Superior temporal gyrus (tissue), 1 donor: Measurements from ENCODE around the gene CARHSP1.
"Not testable (repeated sequence)": the region's sequence is repeated elsewhere in the genome, so short reads cannot be mapped to it uniquely, and the experiment has no call there.

Experiments
- DNase-seq: peaks from one replicate; pipeline ENCODE4 v3.0.0-alpha.2; 2016; ENCODE audit errors: extremely low spot score

The CARHSP1 gene

DNA sequence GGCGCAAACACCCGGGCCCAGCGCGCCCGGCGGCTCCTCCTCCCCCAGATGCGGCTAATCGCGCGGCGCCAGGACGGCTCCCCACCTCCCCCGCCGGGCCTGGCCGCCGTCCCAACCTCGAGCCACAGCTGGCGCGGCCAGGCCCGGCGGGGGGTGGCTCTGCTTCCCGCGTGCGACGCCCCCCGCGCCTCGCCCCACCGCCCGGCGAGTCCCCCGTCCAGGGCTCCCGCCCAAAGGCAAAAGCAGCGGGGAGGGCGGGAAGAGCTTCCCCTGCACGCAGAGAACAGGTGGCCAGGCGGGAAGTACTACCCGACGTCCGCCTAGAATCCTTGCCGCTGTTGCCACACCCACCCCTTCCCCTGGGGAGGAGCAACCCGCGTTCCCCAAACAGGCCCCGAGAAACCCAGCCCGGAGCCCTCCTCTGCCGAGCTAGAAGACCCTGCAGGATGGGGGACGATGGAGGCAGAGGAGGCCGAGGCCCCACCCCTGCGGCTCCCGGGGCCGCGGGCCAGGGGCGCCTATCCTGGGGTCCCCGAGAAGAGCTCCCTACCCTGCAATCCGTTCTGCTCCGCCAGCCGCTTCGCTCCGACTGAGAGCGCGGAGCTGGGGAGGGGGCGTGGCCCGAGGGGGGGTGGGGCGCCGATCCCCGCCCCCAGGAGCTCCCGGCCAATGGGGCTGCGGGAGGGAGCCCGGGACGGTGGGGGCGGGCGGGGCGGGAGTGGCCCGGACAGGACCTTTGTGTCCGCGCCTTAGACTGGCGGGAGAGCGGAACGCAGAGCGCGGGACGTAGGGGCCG, at the start of gene CARHSP1:
CARHSP1 (minus strand) TSS at position 591 of the 796 bp plus-strand sequence. CDS start 9,678 bp downstream, outside the sequence.
- DNase-seq, result peak; percentile 82

DNA sequence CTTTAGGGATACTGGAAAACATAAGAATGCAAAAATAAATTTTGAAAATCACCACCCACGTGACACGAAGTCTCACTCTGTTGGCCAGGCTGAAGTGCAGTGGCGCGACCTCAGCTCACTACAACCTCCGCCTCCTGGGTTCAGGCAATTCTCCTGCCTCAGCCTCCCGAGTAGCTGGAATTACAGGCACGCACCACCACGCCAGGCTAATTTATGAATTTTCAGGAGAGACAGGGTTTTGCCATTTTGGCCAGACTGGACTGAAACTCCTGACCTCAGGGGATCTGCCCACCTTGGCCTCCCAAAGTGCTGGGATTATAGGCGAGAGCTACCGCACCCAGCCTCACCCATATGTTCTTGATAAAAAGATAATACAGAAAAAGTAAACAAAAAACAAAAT, 48.5 kb upstream of the CARHSP1 start:
- not testable (repeated sequence) for DNase-seq

DNA sequence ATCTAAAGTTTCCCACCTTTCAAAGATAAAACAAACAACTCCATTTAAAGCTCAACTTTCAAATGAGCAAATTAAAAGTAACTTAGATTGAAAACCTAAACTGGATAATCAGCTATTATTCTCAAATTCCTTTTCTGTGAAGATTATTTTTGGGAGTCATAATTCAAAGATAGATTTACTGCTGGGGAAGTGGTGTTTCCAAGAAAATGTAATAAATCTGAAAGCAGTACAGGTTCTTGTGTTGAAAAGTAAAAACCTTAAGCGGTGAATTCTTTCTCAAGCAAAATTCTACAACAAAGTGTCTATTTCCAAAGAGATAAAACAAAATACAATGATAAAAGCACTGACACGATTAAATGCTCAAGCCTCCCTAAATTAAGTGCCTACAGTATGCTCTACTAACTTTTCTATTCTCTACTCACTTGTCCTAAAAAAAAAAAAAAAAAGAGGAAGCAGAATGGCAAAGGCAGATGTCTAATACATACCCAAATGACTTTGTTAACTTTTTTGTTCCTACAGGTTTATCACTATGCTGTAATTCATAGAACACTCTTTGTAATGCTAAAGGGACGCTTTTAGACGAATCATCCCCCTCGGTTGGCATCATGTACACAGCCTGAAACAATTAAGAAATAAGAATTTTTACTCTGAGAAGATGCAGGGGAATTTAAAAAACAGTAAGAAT, 47.9 kb upstream of the CARHSP1 start:
- no peak for DNase-seq

DNA sequence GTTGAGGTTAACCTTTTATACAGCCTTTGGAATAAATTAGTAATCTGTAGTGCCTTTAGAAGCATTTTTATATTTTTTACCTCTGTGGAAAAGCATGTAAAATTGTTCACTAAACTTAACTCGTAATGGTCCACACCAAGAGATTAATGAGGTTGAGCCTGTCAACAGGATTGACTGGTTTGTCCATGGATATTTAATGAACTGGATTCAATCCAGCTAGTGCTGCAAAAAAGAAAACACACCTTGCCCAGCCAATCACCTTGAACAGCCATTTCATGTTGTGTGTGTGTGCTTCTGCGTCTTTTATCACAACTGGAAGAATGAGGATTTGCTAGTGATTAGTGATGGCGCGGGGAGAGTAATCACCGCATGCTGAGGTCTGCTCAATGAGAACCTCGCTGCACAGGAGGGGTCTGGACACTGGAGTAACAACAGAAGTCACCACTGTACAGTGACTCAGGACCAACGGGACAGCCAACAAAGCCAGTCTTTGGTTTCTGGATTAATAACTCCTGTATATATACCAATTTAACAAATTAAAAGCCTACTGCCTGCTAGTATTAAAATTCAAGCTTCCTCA, 47.0 kb upstream of the CARHSP1 start:
- no peak for DNase-seq

DNA sequence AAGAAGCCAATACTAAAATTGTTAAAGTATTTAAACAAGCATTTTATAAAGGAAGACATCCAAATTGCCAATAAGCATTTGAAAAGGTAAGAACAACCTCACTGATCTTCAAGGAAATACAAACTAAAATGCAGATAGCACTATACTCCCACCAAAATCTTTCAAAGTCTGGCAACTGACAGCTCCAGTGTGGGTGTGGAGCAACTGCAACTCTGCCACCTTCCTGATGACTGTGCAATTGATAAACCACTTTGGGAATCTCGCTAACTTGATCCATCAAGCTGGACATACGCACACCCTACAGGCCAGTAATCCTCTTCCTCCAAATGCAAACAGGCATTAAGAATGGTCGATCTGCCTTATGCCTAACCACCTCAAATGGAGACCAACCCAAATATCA, 45.3 kb upstream of the CARHSP1 start:
- DNase-seq, result no peak

DNA sequence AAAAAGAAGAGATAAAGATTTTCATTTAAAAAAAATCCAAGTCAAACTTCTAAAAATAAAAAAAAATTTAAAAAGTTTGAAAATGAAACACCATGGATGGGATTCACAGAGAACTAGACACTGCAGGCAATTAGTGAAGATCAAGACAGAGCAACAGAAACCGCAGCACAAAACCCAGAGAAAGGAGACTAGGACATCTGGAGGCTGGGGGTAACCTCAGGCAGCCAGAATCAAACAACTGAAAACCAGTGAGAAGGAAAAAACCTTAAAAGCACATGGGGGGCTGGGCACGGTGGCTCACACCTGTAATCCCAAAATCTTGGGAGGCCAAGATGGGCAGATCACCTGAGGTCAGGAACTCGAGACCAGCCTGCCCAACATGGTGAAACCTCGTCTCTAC, 44.0 kb upstream of the CARHSP1 start:
- no peak for DNase-seq

DNA sequence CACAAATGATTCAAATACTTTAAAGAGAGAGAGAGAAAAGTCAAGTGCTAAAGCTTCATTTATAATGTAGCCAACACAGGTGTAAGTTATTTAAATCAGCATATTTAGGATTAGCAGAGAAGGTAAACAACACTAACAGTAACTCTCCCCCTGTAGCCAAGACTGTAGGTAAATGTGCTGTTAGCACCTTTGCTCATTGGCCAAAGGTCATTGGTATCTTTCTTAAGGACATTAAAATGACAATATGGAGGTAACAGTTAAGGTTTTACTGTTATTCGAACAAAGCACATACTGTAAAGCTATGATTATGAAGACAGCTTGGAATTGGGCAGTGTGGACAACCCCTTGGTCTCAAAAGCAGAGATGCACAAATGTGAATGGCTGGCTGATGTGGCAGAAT, 42.0 kb upstream of the CARHSP1 start:
- DNase-seq, result no peak

DNA sequence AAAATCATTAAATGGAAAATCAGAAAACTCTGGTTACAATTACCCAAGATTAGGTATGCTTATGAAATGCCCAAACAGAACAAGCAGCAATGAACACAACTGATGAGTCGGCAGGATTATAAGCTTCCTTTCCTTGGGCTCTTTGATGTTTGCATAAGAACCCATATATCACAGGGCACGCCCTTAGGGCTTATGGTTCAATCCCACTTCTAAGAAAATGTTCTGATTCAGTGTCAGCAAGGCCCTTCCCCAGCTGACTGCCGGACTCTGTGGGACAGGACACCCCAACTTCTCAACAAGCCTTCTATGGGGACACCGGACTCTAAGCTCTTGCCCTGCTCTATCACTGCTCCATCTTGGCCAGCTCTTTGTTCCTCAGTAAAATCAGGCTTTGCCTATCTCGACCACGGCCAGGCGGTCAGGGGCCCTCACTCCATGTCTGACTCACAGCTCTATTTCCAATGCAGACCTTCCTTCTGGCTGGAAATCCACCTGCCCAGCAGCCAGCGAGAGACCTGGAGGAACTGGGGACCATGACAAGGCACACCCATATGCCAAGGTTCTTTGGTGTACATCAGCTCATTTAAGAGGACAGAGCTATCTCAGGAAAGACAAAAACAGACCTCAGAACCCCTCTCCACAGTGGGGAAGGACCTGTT, 40.1 kb upstream of the CARHSP1 start:
- no peak for DNase-seq

DNA sequence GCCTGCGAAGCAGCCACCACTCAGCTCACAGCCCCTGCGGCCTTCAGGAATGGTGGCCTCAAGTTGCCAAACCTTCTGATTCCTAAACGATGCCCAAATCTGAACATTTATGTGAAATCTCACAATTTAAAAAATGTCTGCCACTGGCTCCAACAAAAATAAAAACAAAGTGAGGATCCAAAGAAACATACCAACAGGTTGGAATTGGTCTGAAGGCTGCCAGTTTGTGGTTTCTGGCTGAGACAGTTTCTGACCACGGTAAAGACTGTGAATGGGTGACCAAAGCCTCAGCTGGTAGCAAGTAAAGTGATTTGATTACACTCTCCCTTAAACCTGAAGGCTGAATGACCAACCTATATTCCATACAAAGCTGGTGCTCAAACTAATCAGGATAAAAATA, 38.3 kb upstream of the CARHSP1 start:
- no peak for DNase-seq

DNA sequence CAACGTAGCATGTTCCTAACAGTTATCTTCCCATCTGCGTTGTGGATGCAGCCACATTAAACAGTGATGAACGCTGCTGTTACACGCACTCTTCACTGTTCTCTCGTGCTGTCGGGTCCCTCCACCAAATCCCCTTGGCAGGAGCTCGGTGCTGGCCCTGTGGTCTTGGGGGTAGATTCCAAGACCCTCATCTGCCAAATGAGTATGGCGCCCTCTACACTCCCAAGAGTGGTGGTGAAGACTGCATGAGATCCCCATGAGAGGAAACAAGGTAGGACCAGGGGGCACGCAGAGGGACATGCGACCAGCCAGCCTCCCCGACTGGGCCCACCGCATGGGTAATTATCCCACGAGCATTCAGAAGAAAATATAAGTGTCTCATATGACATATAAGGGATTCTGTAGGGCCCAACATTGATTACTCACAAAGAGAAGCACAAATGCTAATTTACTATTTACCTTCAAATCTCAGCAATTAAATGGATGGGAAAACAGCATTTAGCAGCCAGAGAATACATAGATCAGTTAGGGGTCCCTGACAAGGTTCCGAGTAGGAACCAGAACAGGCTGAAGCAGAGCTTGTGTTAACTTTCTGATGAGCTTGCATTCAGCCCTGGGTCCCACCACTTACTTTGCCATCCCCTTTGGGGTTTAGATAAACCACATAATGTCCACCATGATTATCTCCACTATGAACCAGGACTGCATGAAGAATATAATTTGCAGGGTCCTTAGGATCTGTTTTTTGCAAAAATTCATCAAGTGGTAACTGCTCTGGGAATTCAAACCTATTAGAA, 37.2 kb upstream of the CARHSP1 start:
- DNase-seq, result no peak

DNA sequence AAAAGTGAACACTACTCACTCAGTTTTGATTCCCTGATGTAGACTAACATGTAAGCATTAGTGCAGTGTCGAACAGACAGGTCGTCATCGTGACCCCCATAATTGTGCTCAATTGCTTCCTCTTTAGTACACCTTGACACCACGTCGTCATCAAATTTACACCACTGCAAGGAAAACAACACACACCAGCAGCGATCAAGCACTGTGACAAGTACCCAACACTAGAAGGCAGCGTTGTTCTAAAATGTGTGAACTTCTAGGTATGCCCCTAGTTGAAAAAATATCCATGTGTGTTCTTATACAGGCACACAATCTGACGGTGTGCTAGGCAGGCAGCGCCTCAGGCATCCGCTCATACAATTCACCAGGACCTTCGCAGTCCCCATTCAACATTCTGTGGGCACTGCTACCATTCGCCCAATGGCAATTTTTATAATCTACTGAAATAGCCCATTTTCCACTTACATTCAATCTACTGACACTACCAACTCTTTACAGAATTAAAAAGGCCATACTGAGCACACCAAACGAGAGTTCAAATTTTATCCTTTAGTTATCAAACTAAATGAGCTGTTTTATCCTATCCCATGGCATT, 36.5 kb upstream of the CARHSP1 start:
- DNase-seq, result no peak

DNA sequence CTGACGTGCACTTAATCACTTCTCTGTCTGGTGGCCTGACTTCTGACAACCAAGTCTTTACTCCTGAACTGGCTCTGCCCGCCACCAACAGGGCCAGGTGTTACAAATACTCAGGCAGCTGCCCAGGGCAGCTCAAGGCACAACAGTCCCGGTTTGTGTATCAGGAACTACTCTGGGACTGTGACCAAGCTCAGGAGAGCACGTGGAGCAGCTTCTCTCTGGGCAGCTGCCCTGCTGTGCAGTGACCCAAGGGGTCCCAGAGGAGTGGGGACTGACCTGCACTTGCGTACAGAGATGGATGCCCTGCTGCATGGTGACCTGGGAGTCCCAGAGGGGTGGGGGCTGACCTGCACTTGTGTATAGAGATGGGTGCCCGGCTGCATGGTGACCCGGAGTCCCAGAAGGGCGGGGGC, 35.2 kb upstream of the CARHSP1 start:
- DNase-seq, result no peak

DNA sequence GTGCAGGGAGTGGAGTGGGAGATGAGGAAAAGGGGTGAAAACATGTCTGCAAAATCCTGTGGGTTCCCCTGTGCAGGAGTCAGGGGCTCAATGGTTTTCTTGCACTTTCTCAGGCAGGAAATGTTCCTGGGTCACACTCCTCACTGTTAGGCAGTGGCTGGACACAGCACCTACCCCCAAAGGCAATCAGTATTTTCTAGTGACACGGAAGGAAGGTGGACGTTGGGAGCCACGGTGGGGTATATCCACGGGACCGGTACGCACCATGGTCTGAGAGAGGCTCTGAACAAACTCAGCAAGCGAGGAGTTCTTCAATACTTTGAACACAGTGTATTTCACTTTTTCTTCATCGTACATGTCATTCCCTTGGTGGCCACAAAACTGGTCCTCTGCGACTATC, 34.2 kb upstream of the CARHSP1 start:
- DNase-seq, result no peak

DNA sequence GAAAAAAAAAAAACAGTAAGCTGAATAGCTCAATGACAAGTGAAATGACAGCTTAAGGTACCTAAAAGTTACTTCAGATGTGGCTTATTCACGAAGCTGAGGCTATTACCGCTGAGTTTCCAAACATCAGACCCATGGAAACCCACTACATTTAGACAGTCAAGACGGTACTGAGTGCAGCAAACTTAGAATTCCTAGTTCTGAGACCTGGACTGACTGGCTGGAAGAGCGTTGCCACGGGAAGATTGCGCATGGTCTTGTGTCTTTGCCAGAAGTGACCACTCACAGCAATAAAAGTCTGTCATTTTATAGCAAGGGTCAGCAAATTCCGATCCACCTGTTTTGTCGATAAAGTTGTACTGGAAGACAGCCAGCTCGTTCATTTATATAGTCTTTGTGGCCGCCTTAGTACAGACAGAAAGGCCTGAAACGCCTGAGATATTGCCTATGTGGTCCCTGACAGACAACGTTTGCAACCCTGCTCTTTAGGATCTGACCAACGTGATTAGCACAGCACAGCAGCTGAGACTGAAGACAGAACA, 32.6 kb upstream of the CARHSP1 start:
- no peak for DNase-seq

DNA sequence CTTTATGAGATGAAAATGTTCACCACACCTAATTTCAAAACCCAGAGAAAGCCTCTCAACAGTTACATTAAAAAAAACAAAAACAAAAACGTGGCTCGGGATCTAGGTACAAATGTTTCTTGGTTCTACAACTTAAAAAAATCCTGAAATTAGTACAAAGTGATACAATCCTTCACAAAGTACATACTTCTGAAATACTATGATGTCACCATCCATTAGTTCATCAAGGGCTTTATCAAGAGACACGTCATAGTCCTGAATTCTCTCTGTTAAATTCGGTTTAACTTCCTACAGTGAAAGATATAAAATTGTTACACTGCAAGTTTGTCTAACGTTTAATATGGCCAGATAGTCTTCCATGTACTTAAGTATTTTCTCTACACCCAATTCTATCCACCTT, 31.5 kb upstream of the CARHSP1 start:
- no peak for DNase-seq

DNA sequence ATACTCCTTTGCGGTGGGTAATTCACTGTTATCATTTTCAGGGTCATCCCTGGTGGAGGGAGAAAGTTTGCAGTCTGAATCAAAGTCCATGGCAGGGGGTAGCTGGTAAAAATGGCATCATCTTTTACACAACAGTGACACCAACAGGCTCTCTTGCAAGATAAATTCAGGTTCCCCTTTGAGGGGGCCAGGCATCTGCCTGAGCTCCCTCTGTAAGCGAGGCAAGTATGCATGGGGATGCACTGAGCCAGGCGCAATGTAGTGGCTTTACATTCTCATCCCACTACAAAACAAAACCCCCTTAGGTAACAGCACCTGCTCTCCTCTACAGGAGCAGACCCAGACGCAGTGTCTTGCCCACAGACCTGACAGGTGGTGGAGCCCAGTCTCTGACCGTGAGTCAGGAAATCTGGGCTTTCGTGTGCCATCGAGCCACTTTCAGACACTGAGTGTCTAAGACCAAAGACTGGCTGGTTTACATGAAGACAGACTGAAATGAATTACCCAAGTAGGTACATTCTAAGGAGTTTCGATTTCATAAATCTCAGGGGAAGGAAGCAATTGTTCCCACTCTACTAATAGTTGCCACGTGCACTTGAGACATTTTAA, 31.0 kb upstream of the CARHSP1 start:
- no peak for DNase-seq

DNA sequence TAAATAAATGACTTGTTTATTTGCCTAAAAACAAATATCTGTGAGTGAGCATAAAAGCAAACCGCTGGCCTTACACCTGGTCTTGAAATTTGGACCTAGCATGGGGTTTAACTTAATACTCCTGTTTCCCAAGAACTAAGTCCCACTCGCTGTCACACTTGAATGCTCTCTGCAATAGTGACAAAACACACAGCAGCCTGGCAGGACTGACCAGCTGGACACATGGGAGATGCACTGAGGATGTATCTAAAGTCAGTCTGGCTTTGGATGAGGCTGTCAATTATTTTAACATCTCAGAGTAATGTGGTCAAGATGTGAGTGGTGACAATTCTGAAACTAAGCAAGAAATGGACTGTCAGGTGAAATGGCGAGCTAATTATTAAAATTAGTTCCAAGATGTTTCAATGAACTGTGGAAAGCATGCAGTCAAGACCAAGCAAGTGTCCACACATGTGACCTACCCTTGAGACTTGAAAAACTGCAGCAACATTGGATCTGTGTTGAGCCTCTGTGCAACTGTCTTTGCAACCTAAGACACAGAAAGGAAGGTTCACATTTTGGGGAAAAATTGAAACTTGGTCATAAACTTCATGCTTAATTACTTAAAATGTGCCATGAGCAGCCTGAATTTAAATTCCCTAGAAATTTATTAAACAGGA, 30.0 kb upstream of the CARHSP1 start:
- no peak for DNase-seq

DNA sequence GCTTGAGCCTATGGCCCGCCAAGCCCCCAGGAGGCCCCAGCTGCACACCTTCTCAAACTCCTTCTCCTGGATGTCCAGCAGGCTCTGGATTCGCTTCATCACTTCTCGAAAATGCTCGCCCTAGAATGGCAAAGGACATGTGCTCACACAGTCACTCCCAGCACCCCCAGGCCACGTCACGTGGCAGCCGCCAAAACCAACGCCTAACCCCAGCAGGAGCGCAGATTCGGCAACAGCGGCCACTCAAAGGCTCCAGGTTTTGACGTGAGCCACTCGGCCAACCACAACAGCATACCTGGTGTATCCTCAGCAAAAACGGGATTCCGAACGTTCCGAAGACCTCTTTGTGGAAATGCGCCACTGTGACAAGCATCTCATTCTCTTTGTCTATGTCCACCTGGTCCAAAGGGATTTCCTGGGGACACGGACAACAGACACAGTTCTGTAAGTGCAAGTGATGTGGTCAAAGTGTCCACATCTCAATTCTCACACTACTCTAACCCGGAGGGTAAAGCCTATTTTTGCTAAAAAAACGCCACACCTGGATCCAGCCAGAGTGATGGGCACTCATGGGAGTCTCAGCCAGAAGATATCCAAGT, 26.0 kb upstream of the CARHSP1 start:
- no peak for DNase-seq

DNA sequence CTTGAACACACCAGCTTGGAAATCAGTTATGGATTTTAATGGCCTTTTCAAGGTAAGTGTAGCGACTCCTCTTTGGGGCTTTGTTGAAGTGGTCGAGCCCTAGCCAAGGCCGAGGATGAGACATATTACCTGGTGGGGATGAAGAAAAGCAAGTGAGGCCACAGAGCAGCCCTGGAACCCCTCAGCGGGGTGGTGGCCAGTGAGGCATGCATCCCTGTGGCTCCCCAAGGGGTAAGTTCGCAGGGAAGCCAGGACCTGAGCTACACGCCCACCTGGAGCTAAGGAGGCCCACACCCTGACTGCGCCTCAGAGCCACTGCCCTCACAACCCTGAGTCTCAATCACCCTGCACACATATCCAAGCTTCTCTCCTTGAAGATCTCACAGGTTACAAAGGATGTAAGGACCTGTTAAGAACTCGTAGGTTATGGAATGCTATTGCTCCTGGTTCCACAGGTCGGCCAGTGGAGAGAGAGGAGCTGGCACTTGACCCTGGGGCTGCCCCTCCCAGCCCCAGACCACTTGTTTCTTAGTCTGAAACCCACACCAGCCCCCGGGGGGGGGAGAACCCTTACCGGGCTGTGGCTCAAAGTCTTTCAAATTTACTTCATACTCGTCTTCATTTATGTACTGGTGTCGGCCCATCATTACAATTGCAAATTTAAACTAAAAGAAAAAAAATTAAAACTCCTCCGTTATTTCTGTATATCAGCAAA, 25.3 kb upstream of the CARHSP1 start:
- DNase-seq, result no peak
